Effector memory CD8-positive, alpha-beta T cell (primary cell): ENCODE measurements around the gene FHL2.
"Not testable (repeated sequence)": the region's sequence is repeated elsewhere in the genome, so short reads cannot be mapped to it uniquely, and the experiment has no call there.

Experiments used
- ATAC-seq: fragments of 150-1000 bp; cut with Tn5 transposase; replicated peaks from 2 replicates; pipeline ENCODE4 v1.10.0; 2021; ENCODE audit warnings: mild to moderate bottlenecking, moderate library complexity
- DNase-seq, 3 experiments: peaks; one replicate each; pipeline ENCODE4 v3.0.0; 2021
- H3K27ac Mint-ChIP-seq, 2 donors: one replicate each; pipeline ENCODE4 v1.8.0; 2022; ENCODE audit warnings: mild to moderate bottlenecking in 2 of 2, mixed read lengths in 2 of 2, moderate library complexity in 2 of 2
- H3K27me3 Mint-ChIP-seq, 2 donors: one replicate each; pipeline ENCODE4 v1.8.0; 2022; ENCODE audit warnings: mixed read lengths in 2 of 2
- H3K36me3 Mint-ChIP-seq: one replicate; pipeline ENCODE4 v1.8.0; 2022; ENCODE audit warnings: mild to moderate bottlenecking, moderate library complexity, mixed read lengths; ENCODE audit not compliant: insufficient read depth
- H3K4me1 Mint-ChIP-seq, 2 donors: one replicate each; pipeline ENCODE4 v1.8.0; 2022; ENCODE audit warnings: low read depth in 2 of 2, mixed read lengths in 2 of 2
- H3K4me3 Mint-ChIP-seq, 2 donors: one replicate each; pipeline ENCODE4 v1.8.0; 2022; ENCODE audit warnings: mild to moderate bottlenecking in 2 of 2, mixed read lengths in 2 of 2, moderate library complexity in 2 of 2
- H3K9me3 Mint-ChIP-seq, 2 donors: one replicate each; pipeline ENCODE4 v1.8.0; 2022; ENCODE audit warnings: mixed read lengths in 2 of 2

The FHL2 gene

GRCh38 chr2:105327690-105328089 lies 71.2 kb downstream of the FHL2 start:
- H3K4me1 Mint-ChIP-seq, result peaks cover 37 to 62% of the 10 kb centered on the region in 2 donors
- ATAC-seq, result no peak

DNA sequence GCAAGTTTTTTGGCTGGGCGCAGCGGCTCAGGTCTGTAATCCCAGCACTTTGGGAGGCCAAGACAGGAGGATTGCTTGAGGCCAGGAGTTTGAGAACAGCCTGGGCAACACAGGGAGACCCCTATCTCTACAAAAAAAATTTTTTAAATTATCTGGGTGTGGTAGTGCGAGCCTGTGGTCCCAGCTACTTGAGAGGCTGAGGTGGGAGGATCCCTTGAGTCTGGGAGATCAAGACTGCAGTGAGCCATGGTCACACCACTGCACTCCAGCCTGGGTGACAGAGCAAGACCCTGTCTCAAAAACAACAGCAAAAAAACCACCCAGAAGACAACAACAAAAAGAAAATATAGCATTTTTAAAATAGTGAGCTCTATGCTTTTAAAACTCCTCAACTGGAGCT lies 71.6 kb downstream of the FHL2 start:
- not testable (repeated sequence) for H3K9me3 Mint-ChIP-seq, ATAC-seq, H3K27me3 Mint-ChIP-seq, DNase-seq
- peaks cover 32% of the 10 kb centered on the region for H3K36me3 Mint-ChIP-seq
- peaks cover 40 to 66% of the 10 kb centered on the region in 2 donors for H3K4me1 Mint-ChIP-seq
- H3K27ac Mint-ChIP-seq, result peak overlapping the region; percentile 95 to 98
- H3K4me3 Mint-ChIP-seq, result peak overlapping the region in 1 of 2 donors; percentile 81

More at GRCh38 chr2:105327690-105328089, 71.2 kb downstream of the FHL2 start:
- Mint-ChIP-seq H3K27ac (peak overlapping the region; percentile 95 to 98), H3K36me3 (peaks cover 31% of the 10 kb centered on the region), H3K4me3 (peak overlapping the region; percentile 81 to 82), H3K9me3 (no peaks in the 10 kb centered on the region), H3K27me3 (no peaks in the 10 kb centered on the region)
- DNase-seq, result no peak

DNA sequence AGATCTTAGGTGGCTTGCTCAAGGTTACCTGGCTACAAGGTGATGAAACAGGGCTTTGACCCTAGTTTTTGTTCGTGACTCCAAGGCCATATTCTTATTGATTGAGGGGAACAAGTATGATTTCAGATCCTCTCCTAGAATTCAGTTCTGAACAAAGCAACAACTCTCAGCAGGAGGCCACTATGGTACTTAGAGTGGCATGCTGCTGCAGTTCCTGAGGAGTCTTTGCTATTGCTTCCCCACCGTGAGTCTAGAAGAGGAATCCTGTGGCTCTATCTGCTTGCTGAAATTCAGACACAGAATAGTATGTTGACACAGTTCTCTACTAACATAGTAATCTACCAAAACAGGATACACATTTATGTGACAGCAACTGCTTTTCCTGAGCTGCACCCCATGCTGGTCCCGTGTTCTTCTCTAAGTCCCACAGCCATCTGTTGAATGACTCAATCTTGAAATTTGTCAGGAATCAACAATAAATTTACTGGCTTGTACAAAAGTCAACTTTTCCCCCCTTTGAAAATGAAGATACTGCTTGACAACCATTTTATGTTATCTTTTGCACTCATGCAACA lies 73.4 kb downstream of the FHL2 start:
- Mint-ChIP-seq H3K4me1 (peaks cover 39 to 61% of the 10 kb centered on the region in 2 donors), H3K27me3 (no peaks in the 10 kb centered on the region), H3K27ac (peak overlapping the region in 1 of 2 donors; percentile 14), H3K36me3 (peaks cover 28% of the 10 kb centered on the region), H3K9me3 (no peaks in the 10 kb centered on the region), H3K4me3 (no peak overlapping the region)
- ATAC-seq, result no peak
- DNase-seq, result no peak

GRCh38 chr2:105324732-105325131 lies 74.1 kb downstream of the FHL2 start:
- ATAC-seq (no peak), DNase-seq (no peak)
- Mint-ChIP-seq H3K4me1 (peaks cover 35 to 61% of the 10 kb centered on the region in 2 donors), H3K27ac (peak overlapping the region; percentile 14 to 31), H3K4me3 (no peak overlapping the region), H3K36me3 (peaks cover 22% of the 10 kb centered on the region), H3K27me3 (no peaks in the 10 kb centered on the region), H3K9me3 (no peaks in the 10 kb centered on the region)

GRCh38 chr2:105324101-105324500 lies 74.8 kb downstream of the FHL2 start:
- H3K27me3 Mint-ChIP-seq, result no peaks in the 10 kb centered on the region
- ATAC-seq (no peak), DNase-seq (no peak)
- no peaks in the 10 kb centered on the region for H3K9me3 Mint-ChIP-seq
- peak overlapping the region; percentile 23 to 38 for H3K27ac Mint-ChIP-seq
- no peak overlapping the region for H3K4me3 Mint-ChIP-seq
- H3K36me3 Mint-ChIP-seq, result peaks cover 20% of the 10 kb centered on the region
- peaks cover 34 to 58% of the 10 kb centered on the region in 2 donors for H3K4me1 Mint-ChIP-seq

GRCh38 chr2:105323111-105323510 lies 75.7 kb downstream of the FHL2 start:
- ATAC-seq (no peak), DNase-seq (no peak)
- no peaks in the 10 kb centered on the region for H3K27me3 Mint-ChIP-seq
- peak overlapping the region; percentile 53 to 87 for H3K27ac Mint-ChIP-seq
- peaks cover 12% of the 10 kb centered on the region for H3K36me3 Mint-ChIP-seq
- no peaks in the 10 kb centered on the region for H3K9me3 Mint-ChIP-seq
- peaks cover 29 to 53% of the 10 kb centered on the region in 2 donors for H3K4me1 Mint-ChIP-seq
- H3K4me3 Mint-ChIP-seq, result no peak overlapping the region

DNA sequence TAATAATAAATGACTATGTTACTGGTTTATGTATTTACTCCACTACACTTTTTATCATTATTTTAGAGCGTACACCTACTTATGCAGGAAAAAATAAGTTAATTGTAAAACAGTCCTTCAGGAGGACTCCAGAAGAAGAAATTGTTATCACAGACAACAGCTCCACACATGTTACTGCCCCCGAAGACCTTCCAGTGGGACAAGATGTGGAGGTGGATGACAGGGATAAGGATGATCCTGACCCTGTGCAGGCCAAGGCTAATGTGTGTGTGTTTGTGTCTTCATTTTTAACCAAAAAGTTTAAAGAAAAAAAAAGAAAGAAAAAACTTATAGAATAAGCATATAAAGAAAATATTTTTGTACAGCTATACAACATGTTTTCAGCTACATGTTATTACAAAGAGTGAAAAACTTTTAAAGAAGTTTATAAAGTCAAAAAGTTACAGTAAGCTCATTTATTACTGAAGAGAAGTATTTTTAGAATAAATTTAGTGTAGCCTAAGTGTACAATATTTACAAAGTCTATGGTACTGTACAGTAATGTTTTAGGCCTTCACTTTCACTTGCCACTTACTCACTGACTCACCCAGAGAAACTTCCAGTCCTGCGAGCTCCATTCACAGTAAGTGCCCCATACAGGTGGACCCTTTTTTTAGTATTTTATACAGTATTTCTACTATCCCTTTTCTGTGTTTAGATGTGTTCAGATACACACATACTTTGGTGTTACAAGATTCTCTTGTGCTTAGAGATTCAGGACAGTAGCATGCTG lies 76.8 kb downstream of the FHL2 start:
- H3K4me1 Mint-ChIP-seq, result peaks cover 25 to 55% of the 10 kb centered on the region in 2 donors
- H3K9me3 Mint-ChIP-seq, result no peaks in the 10 kb centered on the region
- H3K27me3 Mint-ChIP-seq, result no peaks in the 10 kb centered on the region
- no peak overlapping the region for H3K4me3 Mint-ChIP-seq
- H3K27ac Mint-ChIP-seq, result peak overlapping the region in 1 of 2 donors; percentile 87
- ATAC-seq, result no peak
- H3K36me3 Mint-ChIP-seq, result peaks cover 7% of the 10 kb centered on the region
- DNase-seq, result no peak

DNA sequence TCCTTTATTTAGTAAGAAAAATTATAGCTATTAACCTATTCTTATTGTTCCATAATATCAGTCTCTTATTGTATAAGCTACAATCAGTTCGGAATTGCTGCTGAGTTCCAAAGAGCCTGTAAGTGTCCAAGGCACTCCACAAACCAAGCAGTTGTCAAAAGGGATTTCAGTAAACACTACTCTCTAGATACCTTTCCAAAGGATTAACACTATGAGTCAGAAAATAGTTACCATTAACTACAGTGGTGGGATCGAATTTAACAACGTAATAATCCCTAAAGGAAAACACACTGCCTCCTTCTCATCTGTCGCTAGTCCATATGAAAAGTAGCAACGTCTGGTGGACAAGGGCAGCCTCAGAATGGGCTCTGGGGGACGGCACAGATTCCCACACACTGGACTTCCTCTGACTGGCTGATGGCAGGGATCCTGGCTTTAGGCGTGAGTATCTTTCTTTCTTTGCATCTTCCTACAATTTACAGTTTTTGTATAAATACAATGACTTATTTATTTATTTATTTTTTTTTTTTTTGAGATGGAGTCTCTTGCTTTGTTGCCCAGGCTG lies 78.1 kb downstream of the FHL2 start:
- Mint-ChIP-seq H3K4me1 (peaks cover 27 to 48% of the 10 kb centered on the region in 2 donors), H3K4me3 (no peak overlapping the region), H3K36me3 (peaks cover 4% of the 10 kb centered on the region), H3K27me3 (no peaks in the 10 kb centered on the region), H3K9me3 (no peaks in the 10 kb centered on the region), H3K27ac (no peak overlapping the region)
- DNase-seq (no peak), ATAC-seq (no peak)

- ATAC-seq (no peak), DNase-seq (no peak)
- Mint-ChIP-seq H3K36me3 (peaks cover 9% of the 10 kb centered on the region), H3K4me3 (no peak overlapping the region), H3K27me3 (no peaks in the 10 kb centered on the region), H3K4me1 (peaks cover 26 to 40% of the 10 kb centered on the region in 2 donors), H3K27ac (no peak overlapping the region), H3K9me3 (no peaks in the 10 kb centered on the region)
These were observed 80.9 kb downstream of the FHL2 start for GRCh38 chr2:105317937-105318336.

DNA sequence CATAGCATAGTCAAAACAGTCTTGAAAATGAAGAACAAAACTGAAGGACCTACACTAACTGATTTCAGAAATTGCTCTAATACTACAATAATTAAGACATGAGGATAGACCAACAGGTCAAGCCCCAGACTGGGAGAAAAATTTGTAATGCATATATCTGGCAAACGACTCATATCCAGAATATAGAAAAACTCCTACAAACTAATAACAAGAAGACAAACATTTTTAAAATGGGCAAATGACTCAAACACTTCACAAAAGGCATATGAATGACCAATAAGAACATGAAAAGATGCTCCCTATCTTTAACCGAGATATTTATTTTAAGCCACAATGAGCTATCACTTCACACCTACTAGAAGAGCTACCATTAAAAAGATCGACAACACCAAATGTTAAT lies 83.5 kb downstream of the FHL2 start:
- no peak overlapping the region for H3K4me3 Mint-ChIP-seq
- H3K27me3 Mint-ChIP-seq, result no peaks in the 10 kb centered on the region
- DNase-seq (no peak), ATAC-seq (no peak)
- H3K4me1 Mint-ChIP-seq, result peaks cover 20 to 41% of the 10 kb centered on the region in 2 donors
- no peak overlapping the region for H3K27ac Mint-ChIP-seq
- H3K36me3 Mint-ChIP-seq, result peaks cover 6% of the 10 kb centered on the region
- H3K9me3 Mint-ChIP-seq, result no peaks in the 10 kb centered on the region

- Mint-ChIP-seq H3K27me3 (no peaks in the 10 kb centered on the region), H3K9me3 (no peaks in the 10 kb centered on the region), H3K27ac (no peak overlapping the region), H3K36me3 (peaks cover 8% of the 10 kb centered on the region), H3K4me1 (peaks cover 20 to 39% of the 10 kb centered on the region in 2 donors), H3K4me3 (no peak overlapping the region)
- DNase-seq (no peak), ATAC-seq (no peak)
These were observed 85.0 kb downstream of the FHL2 start for GRCh38 chr2:105313877-105314276.
